ENCODE measurements around the gene ZNF627. TPM values are rescaled to one million over a fixed set of nuclear protein-coding genes. Genes with fewer than 3 reads are reported as not detected.

ZNF627 gene
- total and polyA plus RNA-seq, 2 of the 8 experiments (the other 6 are each of a cell fraction or from before 2014, with no cell fraction given): 7.2 to 13.7 TPM

DNA sequence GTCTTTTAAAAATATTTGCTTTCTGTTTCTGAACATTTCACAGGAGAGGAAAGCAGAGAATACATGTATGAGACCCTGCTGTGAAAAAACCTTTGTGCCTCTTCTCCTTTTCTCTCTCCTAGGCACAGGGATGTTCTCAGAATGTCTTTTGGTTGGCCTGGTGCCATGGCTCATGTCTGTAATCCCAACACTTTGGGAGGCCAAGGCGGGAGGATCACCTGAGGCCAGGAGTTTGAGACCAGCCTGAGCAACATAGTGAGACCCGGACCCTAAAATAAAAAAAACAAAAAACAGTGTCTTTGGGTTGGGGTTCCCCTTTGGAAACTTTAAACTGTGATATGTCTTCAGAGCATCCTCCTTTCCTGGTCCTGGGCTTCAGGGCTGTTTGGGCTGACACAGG is 1.5 kb downstream of the ZNF627 start:
- H3K4me1 ChIP-seq (replicated peaks in 1 of 4; ENCODE audit: control insufficient read depth in 3 of 4, insufficient read depth in 4 of 4, low read length in 3 of 4): peaks cover 0 to 7% (median 3%) of the 10 kb centered on the region in 4 experiments; a peak in 3 of 7 replicates
- H3K23ac ChIP-seq (ENCODE audit: insufficient read length): no peak overlapping the region
- peaks cover 0 to 7% of the 10 kb centered on the region in 2 experiments for H4K20me1 ChIP-seq (replicated peaks in 1 of 2; ENCODE audit: control insufficient read depth in 1 of 2, insufficient read depth in 2 of 2, low read length in 2 of 2)
- no peak overlapping the region for H2BK15ac ChIP-seq (ENCODE audit: low read length)
- H2BK12ac ChIP-seq (ENCODE audit: low read depth, low read length): no peak overlapping the region
- no peak overlapping the region for H3K4ac ChIP-seq (replicated peaks; ENCODE audit: insufficient read length, low read depth, low read length)
- H3K4me2 ChIP-seq (ENCODE audit: insufficient read depth in 1 of 2, low read depth in 2 of 2, low read length in 2 of 2): peak overlapping the region; percentile 59 to 66; a peak in 1 of 4 replicates
- H3K14ac ChIP-seq (ENCODE audit: insufficient read length): no peak overlapping the region
- H2BK120ac ChIP-seq (replicated peaks; ENCODE audit: low read depth, low read length): no peak overlapping the region
- H2BK20ac ChIP-seq (ENCODE audit: low read length): no peak overlapping the region
- no peak overlapping the region for H2BK5ac ChIP-seq (ENCODE audit: low read depth, low read length)
- H3K9me3 ChIP-seq (ENCODE audit: insufficient read depth in 2 of 2, low read depth in 1 of 2, low read length in 1 of 2): no peaks in the 10 kb centered on the region; a peak in 1 of 4 replicates
- no peaks in the 10 kb centered on the region for H3K27me3 ChIP-seq (replicated peaks in 1 of 4; ENCODE audit: control insufficient read depth in 3 of 4, extremely low read depth in 1 of 4, insufficient read depth in 3 of 4, low read length in 3 of 4)
- H3K56ac ChIP-seq (replicated peaks; ENCODE audit: insufficient read length, low read depth, low read length): no peak overlapping the region
- H3K36me3 ChIP-seq (ENCODE audit: control insufficient read depth in 2 of 4, insufficient read depth in 4 of 4, low read length in 3 of 4): peaks cover 0 to 15% (median 0%) of the 10 kb centered on the region in 4 experiments; a peak in 3 of 8 replicates
- no peak for DNase-seq (ENCODE audit: low read depth in 1 of 2, low spot score in 2 of 2)
- H3K18ac ChIP-seq (ENCODE audit: extremely low read depth, low read length): no peak overlapping the region
- no peak overlapping the region for H4K5ac ChIP-seq (ENCODE audit: insufficient read length, low read depth, low read length)
- H3K27ac ChIP-seq (ENCODE audit: low read depth, low read length): no peak overlapping the region
- no peak overlapping the region for H4K91ac ChIP-seq (replicated peaks; ENCODE audit: insufficient read length, low read length)
- 95% methylated on average over 2 of the region's 2 CpGs; no CpG with 5 or more reads in 1 of the 2 experiments for WGBS, 2 experiments (ENCODE audit: extremely low coverage in 1 of 2, insufficient coverage in 1 of 2, insufficient read length in 1 of 2, insufficient replicate concordance in 2 of 2, low coverage in 1 of 2, low lambda C conversion rate in 2 of 2, missing lambda C conversion rate in 1 of 2)
- POLR2A ChIA-PET (ENCODE audit: partially characterized antibody): interaction anchor here (1.0 kb wide), 1 partner anchor 22 kb away, joined by 3 read pairs; no protein-coding TSS in a partner anchor
- H2AK5ac ChIP-seq (ENCODE audit: low read depth, low read length): no peak overlapping the region
- no peak overlapping the region for H4K8ac ChIP-seq (ENCODE audit: extremely low read depth, insufficient read depth, low read length)
- H3K9ac ChIP-seq (replicated peaks in 1 of 4; ENCODE audit: extremely low read depth in 1 of 4, low read depth in 3 of 4, low read length in 3 of 4): no peak overlapping the region
- no peak for FAIRE-seq
- peaks cover 8 to 56% of the 10 kb centered on the region in 2 experiments; a peak in 3 of 4 replicates for H3K79me2 ChIP-seq (ENCODE audit: control insufficient read depth in 1 of 2, insufficient read depth in 2 of 2, low read length in 2 of 2)
- CTCF ChIA-PET (ENCODE audit: partially characterized antibody): interaction anchor here (1.2 kb wide), 1 partner anchor 10 kb away, joined by 5 read pairs; no protein-coding TSS in a partner anchor
- peaks cover 6% of the 10 kb centered on the region for H3K79me1 ChIP-seq (ENCODE audit: low read depth, low read length)
- H2AFZ ChIP-seq (ENCODE audit: low read length): no peak overlapping the region
- peak overlapping the region in 1 of 4 experiments; percentile 97; a peak in 2 of 8 replicates for H3K4me3 ChIP-seq (ENCODE audit: extremely low read depth in 1 of 4, insufficient read depth in 2 of 4, low read depth in 3 of 4, low read length in 4 of 4)
- no peaks in the 10 kb centered on the region; the same call in 1 of the 2 replicates for H3K23me2 ChIP-seq (ENCODE audit: low read depth, low read length)
- TF ChIP-seq BCL11A (IDR thresholded peaks at IDR 0.05; ENCODE audit: low read depth in 2 of 2, low read length in 2 of 2) (no peak), BACH1 (IDR thresholded peaks at IDR 0.05; ENCODE audit: low read length) (no peak), EP300 (IDR thresholded peaks at IDR 0.05; ENCODE audit: borderline replicate concordance in 1 of 2, low read depth in 2 of 2, low read length in 2 of 2) (no peak), ZNF274 (IDR thresholded peaks at IDR 0.05; ENCODE audit: borderline replicate concordance, extremely low read depth, low read length) (no peak), JUN (IDR thresholded peaks at IDR 0.05; ENCODE audit: low read depth, low read length) (no peak), HDAC6 (IDR thresholded peaks at IDR 0.05; ENCODE audit: low read depth, low read length) (no peak), CBX8 (IDR thresholded peaks at IDR 0.05; ENCODE audit: borderline replicate concordance, low read depth, low read length) (no peak), NANOG (IDR thresholded peaks at IDR 0.05; ENCODE audit: insufficient read depth, low read depth, low read length, poor library complexity, severe bottlenecking) (no peak), RBBP5 (IDR thresholded peaks at IDR 0.05; ENCODE audit: borderline replicate concordance, low read depth, low read length) (no peak), TAF7 (optimal IDR thresholded peaks at IDR 0.05; ENCODE audit: borderline replicate concordance, low read depth, low read length) (no peak)
- TF ChIP-seq, protein P1, sequence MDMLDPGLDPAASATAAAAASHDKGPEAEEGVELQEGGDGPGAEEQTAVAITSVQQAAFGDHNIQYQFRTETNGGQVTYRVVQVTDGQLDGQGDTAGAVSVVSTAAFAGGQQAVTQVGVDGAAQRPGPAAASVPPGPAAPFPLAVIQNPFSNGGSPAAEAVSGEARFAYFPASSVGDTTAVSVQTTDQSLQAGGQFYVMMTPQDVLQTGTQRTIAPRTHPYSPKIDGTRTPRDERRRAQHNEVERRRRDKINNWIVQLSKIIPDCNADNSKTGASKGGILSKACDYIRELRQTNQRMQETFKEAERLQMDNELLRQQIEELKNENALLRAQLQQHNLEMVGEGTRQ (IDR thresholded peaks at IDR 0.05; ENCODE audit: low read length): no peak
- TF ChIP-seq, protein P2, sequence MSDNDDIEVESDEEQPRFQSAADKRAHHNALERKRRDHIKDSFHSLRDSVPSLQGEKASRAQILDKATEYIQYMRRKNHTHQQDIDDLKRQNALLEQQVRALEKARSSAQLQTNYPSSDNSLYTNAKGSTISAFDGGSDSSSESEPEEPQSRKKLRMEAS (IDR thresholded peaks at IDR 0.05): no peak
